ENCODE measurements around the gene DGKZ.

Gene DGKZ

DNA sequence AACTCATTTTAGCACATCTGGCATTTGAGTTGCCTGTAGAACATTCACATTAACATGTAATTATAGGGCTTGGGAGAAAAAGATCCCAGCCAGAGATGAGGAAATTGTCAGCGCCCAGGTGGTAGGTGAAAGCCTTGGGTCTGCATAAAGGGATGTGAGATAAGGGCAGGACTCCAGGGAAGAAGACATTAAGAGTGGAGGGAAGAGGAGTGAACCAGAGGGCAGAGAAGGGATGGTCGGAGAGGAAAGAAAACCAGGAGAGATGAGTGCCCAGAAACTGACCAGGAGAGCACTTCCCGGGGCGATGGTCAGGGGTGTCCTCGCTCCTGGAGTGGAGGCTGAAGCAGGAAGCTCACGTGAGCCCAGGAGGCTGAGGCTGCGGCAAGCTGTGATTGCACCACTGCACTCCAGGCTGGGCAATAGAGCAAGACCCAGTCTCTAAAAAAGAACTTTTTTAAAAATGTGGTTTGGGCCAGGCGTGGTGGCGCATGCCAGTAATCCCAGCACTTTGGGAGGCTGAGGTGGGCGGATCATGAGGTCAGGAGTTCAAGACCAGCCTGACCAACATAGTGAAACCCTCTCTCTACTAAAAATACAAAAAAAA, 20.3 kb upstream of the DGKZ start:
- FAIRE-seq, result no peak

DNA sequence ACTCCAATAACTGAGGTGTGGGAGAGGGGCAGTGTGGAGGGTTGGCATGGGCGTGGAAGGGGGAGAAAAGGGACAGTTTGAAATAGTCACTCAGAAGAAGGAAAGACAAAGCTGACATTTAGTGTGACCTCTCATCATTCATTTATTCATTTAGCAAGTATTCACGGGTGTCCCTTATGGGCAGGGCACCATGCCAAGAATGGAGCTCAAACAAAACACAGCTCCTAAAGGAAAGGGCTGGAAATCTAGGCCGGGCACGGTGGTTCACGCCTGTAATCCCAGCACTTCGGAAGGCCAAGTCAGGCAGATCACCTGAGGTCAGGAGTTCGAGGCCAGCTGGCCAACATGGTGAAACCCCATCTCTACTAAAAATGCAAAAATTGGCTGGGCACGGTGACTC, 19.4 kb upstream of the DGKZ start:
- no peak for FAIRE-seq

- FAIRE-seq, result no peak
These were observed 17.1 kb upstream of the DGKZ start for GRCh38 chr11:46330154-46330553.

- FAIRE-seq, result no peak
These were observed 16.5 kb upstream of the DGKZ start for GRCh38 chr11:46330563-46331281.

DNA sequence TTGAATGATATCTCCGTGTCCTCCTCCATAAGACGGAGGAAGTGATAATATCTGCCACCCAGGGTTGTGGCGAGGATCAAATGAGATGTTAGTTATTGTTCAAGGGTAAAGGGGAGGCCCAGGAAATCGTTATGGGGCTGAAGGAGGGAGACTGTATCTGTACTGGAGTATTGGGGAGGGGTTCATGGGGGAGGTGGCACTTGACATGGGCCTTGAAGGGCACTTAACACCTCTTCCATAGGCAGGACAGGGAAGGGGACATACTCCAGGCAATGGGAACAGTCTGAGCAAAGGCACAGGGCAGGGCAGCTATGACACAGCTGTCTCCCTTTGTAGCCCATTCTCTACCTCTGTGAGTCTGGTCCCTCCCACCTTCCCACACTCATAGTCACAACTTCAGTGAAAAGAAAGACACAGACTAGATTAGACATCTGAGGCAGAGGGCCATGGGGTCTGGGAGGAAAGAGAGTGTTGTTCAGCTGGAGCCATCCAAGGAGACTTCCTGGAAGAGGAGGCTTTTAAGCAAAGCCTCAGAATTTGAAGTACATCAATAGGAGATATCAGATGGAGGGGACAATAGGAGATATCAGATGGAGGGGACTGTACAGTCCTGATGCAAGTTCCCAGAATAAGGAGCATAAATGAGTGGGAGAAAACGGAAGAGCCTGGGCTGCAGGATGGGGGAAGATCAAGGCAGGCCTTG, 15.8 kb upstream of the DGKZ start:
- no peak for FAIRE-seq

GRCh38 chr11:46332093-46332567, 15.1 kb upstream of the DGKZ start:
- no peak for FAIRE-seq

GRCh38 chr11:46332568-46333393, 14.5 kb upstream of the DGKZ start:
- FAIRE-seq, result no peak

DNA sequence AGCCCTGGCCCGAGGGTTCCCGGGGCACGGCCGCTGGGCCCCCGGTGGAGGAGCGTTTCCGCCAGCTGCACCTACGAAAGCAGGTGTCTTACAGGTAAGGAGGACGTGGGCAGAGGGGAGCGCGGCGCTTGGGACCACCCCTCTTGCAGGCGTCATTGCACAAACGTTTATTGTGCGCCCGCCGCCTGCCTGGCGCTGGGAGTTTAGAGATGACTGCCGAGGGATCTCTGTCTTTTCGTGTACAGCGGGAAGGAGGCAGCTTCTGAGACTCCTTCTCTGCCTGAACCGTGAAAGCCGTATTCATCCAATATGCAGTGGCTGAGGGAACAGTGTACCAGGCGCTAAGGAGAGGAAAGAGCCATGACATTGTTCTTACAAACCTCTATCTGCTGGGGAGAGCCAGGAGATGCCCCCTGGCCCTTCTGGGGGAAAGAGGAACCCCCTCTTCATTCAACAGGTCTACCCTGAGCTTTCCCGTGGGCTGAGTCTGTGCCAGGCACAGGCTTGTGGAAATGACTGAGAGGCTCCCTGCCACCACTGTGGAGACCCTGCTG, 13.8 kb upstream of the DGKZ start:
- no peak for FAIRE-seq

GRCh38 chr11:46334211-46334610, 13.1 kb upstream of the DGKZ start:
- FAIRE-seq, result no peak

DNA sequence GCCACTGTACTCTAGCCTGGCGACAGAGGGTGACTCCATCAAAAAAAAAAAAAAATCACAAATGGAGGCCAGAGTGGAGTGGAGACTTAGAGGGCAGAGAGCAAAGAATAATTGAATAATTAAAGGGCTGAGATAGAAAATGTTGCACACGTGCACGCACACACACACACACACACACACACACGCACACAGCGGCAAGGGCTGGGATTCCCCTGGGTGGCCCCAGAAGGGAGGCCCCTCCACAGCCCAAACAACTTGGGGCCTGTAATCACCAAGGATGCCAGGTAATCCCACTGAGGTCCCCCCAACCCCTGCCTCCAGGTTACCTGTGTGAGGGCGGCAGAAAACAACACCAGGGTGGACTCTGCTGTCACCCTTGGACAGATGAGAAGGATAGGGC, 12.0 kb upstream of the DGKZ start:
- FAIRE-seq, result no peak

DNA sequence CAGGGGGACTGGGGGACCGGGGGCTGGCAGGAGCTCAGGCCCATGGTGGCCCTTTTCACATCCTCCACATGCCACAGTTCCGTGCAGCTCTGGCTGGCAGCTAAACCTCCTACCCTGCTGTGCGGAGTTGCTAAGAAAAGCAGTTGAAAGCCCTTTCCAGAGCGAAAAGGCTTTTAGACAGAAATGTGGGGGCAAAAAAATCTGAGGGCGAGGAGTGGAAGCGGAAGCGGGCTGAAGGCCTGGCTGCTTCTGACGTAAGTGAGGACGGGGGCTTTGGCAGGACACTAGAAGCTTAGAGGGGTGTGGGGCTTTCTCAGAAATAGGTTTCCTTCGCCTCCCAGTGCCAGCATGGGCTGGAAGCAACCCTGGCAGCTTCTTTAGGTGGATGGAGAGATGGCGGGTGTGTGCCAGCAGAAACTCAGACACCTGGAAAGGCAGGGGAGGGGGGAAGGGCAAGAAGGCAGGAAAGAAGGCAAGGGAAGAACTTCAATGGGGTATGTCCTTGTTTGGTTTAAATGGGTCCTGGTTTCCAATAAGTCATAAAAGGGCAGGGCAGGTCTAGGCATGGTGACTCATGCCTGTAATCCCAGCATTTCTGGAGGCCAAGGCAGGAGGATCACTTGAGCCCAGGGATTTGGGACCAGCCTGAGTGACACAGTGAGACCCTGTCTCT, 11.2 kb upstream of the DGKZ start:
- no peak for FAIRE-seq

GRCh38 chr11:46336563-46337180, 10.6 kb upstream of the DGKZ start:
- no peak for FAIRE-seq

DNA sequence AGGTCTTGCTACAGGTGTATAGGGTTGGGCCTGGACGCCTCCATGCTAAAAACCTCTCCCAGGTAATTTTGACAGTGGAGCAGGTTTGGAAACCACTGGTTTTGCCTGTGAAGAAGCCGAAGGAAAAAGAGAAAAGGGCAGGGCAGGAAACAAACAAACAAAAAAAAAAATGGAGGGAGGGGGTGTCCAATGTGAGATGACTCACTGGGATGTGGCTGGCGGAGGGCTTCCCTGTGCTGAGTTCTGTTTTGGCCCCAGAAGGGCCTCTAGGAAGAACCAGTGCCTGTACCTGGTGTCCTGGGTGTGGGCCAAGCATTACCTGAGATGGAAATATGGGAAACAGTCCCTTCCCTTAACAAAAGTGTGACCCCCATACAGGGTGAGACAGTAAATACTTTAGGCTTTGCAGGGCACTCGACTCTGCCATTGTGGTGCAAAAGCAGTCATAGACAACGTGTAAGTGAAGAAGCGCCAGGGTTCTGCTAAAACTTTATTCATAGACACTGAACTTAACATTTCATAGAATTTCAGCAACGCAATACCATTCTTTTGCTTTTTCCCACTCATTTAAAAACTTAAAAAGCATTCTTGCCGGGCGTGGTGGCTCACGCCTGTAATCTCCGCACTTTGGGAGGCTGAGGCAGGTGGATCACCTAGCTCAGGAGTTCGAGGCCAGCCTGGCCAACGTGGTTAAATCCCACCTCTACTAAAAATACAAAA, 9.5 kb upstream of the DGKZ start:
- FAIRE-seq, result no peak

GRCh38 chr11:46338636-46338987, 8.7 kb upstream of the DGKZ start:
- no peak for FAIRE-seq

DNA sequence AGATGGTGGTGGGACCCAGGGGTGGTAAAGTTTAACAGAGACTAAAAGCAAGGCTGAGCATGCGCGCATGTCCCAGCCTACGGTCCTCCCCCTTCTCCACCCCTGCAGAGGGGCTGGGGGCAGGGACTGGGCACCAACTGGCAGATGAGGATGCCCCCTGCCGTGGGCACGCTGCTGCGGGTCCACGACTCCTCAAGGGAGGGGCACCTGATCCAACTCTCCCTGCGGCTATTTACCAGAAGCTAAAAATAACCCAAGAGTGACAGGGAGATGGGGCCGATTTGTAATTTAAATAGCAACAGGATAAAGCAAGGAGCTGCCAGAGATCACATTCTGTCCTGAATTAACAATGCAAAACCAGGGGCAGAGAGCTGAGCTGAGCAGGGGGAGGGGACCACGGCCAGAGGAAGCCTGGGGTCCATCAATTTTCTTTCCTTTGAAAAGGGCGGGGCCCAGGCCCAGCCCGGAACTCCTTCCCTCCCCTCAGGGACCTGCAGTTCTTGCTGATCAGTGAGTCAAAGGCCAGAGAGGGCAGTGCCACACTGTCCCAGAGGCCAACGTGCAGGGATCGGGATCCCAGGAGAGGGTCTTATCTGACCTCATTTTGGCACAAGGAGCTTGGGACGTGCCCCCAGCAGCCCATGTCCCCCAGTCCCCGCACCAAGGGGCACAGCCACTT, 8.1 kb upstream of the DGKZ start:
- peak; percentile 47 for FAIRE-seq

GRCh38 chr11:46339816-46340215, 7.4 kb upstream of the DGKZ start:
- no peak for FAIRE-seq

- FAIRE-seq, result no peak
These were observed 5.8 kb upstream of the DGKZ start for GRCh38 chr11:46341454-46341853.

DNA sequence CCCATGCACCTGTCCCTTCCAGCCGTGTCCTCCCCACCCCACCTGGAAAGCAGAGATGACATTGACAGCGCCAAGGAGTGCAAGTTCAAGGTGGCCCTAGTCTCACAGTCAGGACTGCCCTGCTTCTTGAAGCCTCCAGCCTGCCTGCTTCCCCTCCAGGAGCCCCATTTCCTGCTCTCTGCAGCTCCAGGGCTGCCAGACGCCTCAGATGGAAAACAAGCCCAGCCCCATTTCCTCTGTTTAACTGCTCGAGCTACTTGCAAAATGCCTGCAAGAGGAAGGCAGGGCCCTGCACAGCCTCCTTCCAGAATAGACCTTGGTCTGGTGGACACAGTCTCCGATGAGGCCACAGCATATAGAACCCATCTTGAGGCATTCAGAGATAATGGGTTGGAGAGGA, 5.0 kb upstream of the DGKZ start:
- no peak for FAIRE-seq

- FAIRE-seq, result no peak
These were observed 3.7 kb upstream of the DGKZ start for GRCh38 chr11:46343520-46343919.

- no peak for FAIRE-seq
These were observed 2.1 kb upstream of the DGKZ start for GRCh38 chr11:46345131-46345597.

Measured in islet of Langerhans (tissue), 1 donor.